ENCODE results near the gene EPS8L3. TPM values are rescaled to one million over a fixed set of nuclear protein-coding genes. Genes with fewer than 3 reads are reported as not detected.
A peak's percentile ranks its signal among the peaks of the same experiment; 100 is the strongest.

EPS8L3 gene
- total and polyA plus RNA-seq, 9 of the 15 experiments (the other 6 are each of a cell fraction or from before 2014, with no cell fraction given), result 0.09 to 0.42 (median 0.14) TPM; not detected in 5

DNA sequence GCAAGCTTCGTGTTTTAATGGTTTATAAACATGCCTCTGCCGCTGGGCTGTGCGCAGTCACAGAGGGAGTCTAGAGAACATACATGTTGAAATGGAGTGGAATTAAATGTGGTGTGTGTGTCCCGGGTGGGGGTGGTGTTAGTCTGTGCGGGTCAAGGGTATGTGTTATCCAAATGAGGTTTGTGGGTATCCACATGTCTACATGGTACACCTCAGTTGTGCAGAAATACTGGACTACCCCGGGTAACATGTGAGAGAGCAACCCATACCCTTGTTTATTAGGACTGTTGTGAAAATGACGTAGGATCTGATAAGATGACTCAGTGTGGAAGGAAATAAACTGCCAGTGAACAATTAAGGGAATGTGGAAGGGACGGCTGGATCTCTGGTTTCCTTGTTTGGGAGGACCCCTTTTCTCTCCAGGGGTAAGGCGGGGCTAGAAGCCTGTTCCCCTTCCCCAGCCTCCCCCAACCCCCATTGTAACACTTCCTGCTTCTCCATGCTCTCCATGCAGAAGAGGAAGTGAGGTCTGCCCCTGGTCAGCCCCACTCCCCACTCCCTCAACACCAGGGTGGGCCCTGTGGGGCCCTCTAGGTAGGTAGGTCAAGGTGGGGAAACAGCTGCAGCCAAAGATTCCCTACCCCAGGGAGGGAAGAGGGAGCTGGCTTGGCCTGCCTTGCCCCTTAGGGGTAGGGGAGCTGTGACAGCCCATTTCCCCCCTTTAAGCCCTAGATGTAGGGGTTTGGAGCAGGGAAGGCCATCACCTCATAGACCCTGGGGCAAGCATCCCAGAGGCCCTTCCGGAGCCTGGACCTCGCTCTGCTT, 690 bp downstream of the EPS8L3 start (continued):
- TF ChIP-seq PPARD (CRISPR knock-in tag; IDR thresholded peaks at IDR 0.05) (no peak), NFXL1 (CRISPR knock-in tag; IDR thresholded peaks at IDR 0.05) (no peak), RBBP5 (IDR thresholded peaks at IDR 0.05; ENCODE audit: borderline replicate concordance, insufficient read depth, low read length, poor library complexity, severe bottlenecking) (no peak), SMC3 (conservative IDR thresholded peaks at IDR 0.05; ENCODE audit: insufficient read depth, low read depth, low read length) (no peak), MED1 (CRISPR knock-in tag; IDR thresholded peaks at IDR 0.05; ENCODE audit: borderline replicate concordance) (no peak), FOS (IDR thresholded peaks at IDR 0.05; ENCODE audit: extremely low read depth, insufficient read length) (no peak), NFE2 (IDR thresholded peaks at IDR 0.05; ENCODE audit: low read depth) (0 out of 2 replicates have a peak, but pooled peaks have one; percentile 19), ZZZ3 (IDR thresholded peaks at IDR 0.05) (no peak), KDM2B (CRISPR knock-in tag; IDR thresholded peaks at IDR 0.05) (no peak), RBM34 (IDR thresholded peaks at IDR 0.05; ENCODE audit: borderline replicate concordance, insufficient read depth, low read length) (no peak), THRAP3 (IDR thresholded peaks at IDR 0.05; ENCODE audit: borderline replicate concordance) (no peak), KLF16 (IDR thresholded peaks at IDR 0.05) (no peak), MCM2 (IDR thresholded peaks at IDR 0.05; ENCODE audit: low read depth) (no peak), EWSR1 (IDR thresholded peaks at IDR 0.05; ENCODE audit: borderline replicate concordance, low read depth, partially characterized antibody) (no peak), BRCA1 (IDR thresholded peaks at IDR 0.05) (no peak), BRCA1 (CRISPR knock-in tag; IDR thresholded peaks at IDR 0.05) (no peak), SUPT5H (IDR thresholded peaks at IDR 0.05) (no peak), ATF7 (IDR thresholded peaks at IDR 0.05) (peak; percentile 86), MEF2D (tag; conservative IDR thresholded peaks at IDR 0.05; ENCODE audit: low read depth) (peak; percentile 68), CHD2 (IDR thresholded peaks at IDR 0.05; ENCODE audit: low read depth, low read length) (no peak), ZBTB7A (IDR thresholded peaks at IDR 0.05; ENCODE audit: borderline replicate concordance, control insufficient read depth, low read depth, low read length) (peak; percentile 42; the same call in 1 of the 2 replicates)
- TF ChIP-seq, protein P1, sequence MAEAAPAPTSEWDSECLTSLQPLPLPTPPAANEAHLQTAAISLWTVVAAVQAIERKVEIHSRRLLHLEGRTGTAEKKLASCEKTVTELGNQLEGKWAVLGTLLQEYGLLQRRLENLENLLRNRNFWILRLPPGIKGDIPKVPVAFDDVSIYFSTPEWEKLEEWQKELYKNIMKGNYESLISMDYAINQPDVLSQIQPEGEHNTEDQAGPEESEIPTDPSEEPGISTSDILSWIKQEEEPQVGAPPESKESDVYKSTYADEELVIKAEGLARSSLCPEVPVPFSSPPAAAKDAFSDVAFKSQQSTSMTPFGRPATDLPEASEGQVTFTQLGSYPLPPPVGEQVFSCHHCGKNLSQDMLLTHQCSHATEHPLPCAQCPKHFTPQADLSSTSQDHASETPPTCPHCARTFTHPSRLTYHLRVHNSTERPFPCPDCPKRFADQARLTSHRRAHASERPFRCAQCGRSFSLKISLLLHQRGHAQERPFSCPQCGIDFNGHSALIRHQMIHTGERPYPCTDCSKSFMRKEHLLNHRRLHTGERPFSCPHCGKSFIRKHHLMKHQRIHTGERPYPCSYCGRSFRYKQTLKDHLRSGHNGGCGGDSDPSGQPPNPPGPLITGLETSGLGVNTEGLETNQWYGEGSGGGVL (CRISPR knock-in tag; IDR thresholded peaks at IDR 0.05), result no peak
- TF ChIP-seq, protein P2, sequence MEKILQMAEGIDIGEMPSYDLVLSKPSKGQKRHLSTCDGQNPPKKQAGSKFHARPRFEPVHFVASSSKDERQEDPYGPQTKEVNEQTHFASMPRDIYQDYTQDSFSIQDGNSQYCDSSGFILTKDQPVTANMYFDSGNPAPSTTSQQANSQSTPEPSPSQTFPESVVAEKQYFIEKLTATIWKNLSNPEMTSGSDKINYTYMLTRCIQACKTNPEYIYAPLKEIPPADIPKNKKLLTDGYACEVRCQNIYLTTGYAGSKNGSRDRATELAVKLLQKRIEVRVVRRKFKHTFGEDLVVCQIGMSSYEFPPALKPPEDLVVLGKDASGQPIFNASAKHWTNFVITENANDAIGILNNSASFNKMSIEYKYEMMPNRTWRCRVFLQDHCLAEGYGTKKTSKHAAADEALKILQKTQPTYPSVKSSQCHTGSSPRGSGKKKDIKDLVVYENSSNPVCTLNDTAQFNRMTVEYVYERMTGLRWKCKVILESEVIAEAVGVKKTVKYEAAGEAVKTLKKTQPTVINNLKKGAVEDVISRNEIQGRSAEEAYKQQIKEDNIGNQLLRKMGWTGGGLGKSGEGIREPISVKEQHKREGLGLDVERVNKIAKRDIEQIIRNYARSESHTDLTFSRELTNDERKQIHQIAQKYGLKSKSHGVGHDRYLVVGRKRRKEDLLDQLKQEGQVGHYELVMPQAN (IDR thresholded peaks at IDR 0.05; ENCODE audit: borderline replicate concordance), result no peak
